SJSA1 (cell line): Measurements from ENCODE around the gene FHIT. TPM values are rescaled to one million over a fixed set of nuclear protein-coding genes. Genes with fewer than 3 reads are reported as not detected.

Experiments
- DNase-seq, 2 experiments: peaks; one replicate each; pipeline ENCODE4 v3.0.0-alpha.2; 2015 to 2020; ENCODE audit warnings: low spot score in 2 of 2, low read depth in 1 of 2
- H3K27ac ChIP-seq: fragments of 250-450 bp; sonication (Bioruptor Pico); 2 replicates; pipeline ENCODE4 v1.5.1; 2020; ENCODE audit warnings: mild to moderate bottlenecking, moderate library complexity
- H3K27me3 ChIP-seq: fragments of 250-450 bp; sonication (Bioruptor Pico); replicated peaks from 2 replicates; pipeline ENCODE4 v1.5.1; 2020; ENCODE audit warnings: mild to moderate bottlenecking, moderate library complexity
- H3K36me3 ChIP-seq: fragments of 250-450 bp; sonication (Bioruptor Pico); 2 replicates; pipeline ENCODE4 v1.5.1; 2020; ENCODE audit warnings: mild to moderate bottlenecking
- H3K4me1 ChIP-seq: fragments of 250-450 bp; sonication (Bioruptor Pico); replicated peaks from 2 replicates; pipeline ENCODE4 v1.6.1; 2021; ENCODE audit warnings: mild to moderate bottlenecking
- H3K4me3 ChIP-seq: fragments of 250-450 bp; sonication (Bioruptor Pico); 2 replicates; pipeline ENCODE4 v1.5.1; 2020; ENCODE audit warnings: mild to moderate bottlenecking
- H3K9me3 ChIP-seq: fragments of 250-450 bp; sonication (Bioruptor Pico); replicated peaks from 2 replicates; pipeline ENCODE4 v1.5.1; 2020; ENCODE audit warnings: mild to moderate bottlenecking
- total RNA-seq: library from RNA; depleted of rRNA; stranded (reverse); fragments of >200 nt; shearing (Covaris generic); gene quantifications from 2 replicates; pipeline ENCODE4 v1.2.3, GENCODE V29; 2014

FHIT gene
- total RNA-seq, 1 experiment from 2014 or later, result not detected

DNA sequence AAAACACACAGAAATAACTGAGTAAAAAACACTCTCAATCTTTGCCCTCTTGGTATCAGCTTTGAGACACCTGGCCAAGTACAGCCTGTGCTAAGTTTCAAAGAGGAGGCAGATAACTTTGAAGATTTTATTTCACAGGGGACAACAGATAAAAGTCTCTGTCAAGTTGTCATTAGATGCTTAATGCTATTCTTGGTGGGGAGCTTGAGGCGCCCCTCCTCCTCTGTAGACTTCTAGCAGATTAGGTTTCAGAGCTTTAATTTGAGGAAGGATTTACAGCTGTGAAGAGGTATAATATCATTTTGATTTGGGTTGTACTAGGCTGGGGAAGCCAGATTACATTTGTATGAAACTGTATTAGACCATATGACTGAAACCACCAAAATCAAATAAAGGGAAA lies 620.3 kb downstream of the FHIT start:
- Histone ChIP-seq H3K27ac (no peak overlapping the region), H3K9me3 (no peaks in the 10 kb centered on the region), H3K4me1 (no peaks in the 10 kb centered on the region), H3K36me3 (no peaks in the 10 kb centered on the region), H3K4me3 (no peak overlapping the region), H3K27me3 (no peaks in the 10 kb centered on the region)
- DNase-seq, result no peak

DNA sequence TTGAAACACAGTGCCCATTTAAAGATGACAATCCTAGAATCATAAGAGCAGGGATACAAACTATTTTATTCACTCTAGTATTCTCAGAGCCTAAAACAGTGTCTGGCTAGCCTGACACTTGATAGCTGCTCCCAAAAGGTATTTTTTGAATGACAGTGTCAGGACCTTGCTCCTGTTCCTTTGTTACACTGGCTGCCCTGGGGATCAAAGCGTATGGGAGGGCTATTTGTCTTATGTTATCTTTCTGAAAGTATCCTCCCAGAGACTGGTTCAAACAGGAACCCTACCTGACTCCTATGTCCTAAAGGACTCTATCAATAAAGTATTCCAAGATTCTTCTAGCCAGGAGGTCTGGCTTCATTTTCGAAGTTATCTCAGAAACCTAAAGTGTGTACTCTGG lies 621.4 kb downstream of the FHIT start:
- Histone ChIP-seq H3K27me3 (no peaks in the 10 kb centered on the region), H3K4me3 (no peak overlapping the region), H3K36me3 (no peaks in the 10 kb centered on the region), H3K27ac (no peak overlapping the region), H3K4me1 (no peaks in the 10 kb centered on the region), H3K9me3 (no peaks in the 10 kb centered on the region)
- no peak for DNase-seq

DNA sequence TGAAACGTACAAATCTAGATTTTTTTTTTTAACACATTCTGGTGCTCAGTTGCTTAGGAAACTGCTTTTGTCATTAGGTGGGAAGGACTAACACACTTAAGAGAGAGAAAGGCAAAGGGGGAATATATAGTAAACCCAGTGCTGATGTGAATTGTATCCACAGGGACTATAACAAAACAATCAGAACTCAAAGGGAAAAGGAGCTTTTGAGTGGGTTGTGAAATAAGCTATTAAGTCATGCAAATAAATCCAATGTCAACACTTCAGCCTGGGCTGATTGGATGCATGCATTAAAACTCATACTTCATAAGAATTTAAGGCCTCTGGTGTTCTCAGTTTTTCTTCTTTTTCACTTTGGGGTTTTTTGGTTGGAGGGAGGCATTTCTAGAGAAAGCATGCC lies 628.9 kb downstream of the FHIT start:
- Histone ChIP-seq H3K9me3 (no peaks in the 10 kb centered on the region), H3K36me3 (no peaks in the 10 kb centered on the region), H3K27me3 (no peaks in the 10 kb centered on the region), H3K27ac (no peak overlapping the region), H3K4me1 (no peaks in the 10 kb centered on the region), H3K4me3 (no peak overlapping the region)
- no peak for DNase-seq

DNA sequence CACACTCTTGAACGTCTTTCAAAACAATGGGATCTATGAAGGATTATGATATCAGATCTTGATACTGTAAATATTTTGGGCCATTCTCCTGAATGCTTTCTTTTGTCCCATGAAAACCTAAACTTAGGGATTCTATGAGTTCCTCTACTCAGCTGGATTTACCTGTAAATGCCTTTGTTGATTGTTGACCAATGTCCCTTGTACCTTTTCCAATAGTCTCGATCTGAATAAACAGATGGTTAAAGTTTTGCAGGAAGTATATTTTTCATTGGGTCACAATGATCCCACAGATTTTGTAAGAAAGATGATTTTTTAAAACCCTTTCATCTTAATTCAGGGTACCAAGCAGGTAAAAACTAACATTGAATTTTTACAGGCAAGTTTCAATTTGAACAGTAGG lies 634.1 kb downstream of the FHIT start:
- Histone ChIP-seq H3K27ac (no peak overlapping the region), H3K9me3 (no peaks in the 10 kb centered on the region), H3K36me3 (no peaks in the 10 kb centered on the region), H3K4me3 (no peak overlapping the region), H3K4me1 (no peaks in the 10 kb centered on the region), H3K27me3 (no peaks in the 10 kb centered on the region)
- DNase-seq, result no peak

DNA sequence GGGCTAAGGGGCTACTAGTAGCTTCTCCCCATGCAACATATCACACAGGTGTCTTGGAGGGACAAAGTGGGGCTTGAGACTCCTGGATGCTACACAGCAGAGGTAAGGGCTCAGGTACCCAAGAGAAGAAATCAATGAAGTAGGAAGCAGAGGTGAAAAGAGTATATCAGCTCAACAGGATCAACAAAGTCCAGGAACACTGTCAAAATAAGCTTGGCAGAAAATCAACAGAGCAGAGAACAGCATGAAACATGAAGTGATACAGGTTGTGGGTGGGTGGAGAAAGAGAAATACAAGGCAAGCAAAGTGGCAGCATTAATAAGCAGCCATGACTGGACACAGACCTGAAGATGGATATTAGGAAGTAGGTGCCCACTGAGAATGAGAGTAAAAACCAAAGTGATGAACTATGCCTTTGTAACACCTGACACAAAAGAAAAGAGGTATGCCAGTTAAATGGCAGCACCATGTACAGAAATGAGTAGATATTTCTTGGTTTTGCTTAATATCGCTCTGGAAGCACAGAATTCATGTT lies 637.4 kb downstream of the FHIT start:
- DNase-seq, result no peak
- Histone ChIP-seq H3K27me3 (no peaks in the 10 kb centered on the region), H3K4me3 (no peak overlapping the region), H3K4me1 (peaks cover 22% of the 10 kb centered on the region), H3K27ac (no peak overlapping the region), H3K36me3 (no peaks in the 10 kb centered on the region), H3K9me3 (no peaks in the 10 kb centered on the region)

DNA sequence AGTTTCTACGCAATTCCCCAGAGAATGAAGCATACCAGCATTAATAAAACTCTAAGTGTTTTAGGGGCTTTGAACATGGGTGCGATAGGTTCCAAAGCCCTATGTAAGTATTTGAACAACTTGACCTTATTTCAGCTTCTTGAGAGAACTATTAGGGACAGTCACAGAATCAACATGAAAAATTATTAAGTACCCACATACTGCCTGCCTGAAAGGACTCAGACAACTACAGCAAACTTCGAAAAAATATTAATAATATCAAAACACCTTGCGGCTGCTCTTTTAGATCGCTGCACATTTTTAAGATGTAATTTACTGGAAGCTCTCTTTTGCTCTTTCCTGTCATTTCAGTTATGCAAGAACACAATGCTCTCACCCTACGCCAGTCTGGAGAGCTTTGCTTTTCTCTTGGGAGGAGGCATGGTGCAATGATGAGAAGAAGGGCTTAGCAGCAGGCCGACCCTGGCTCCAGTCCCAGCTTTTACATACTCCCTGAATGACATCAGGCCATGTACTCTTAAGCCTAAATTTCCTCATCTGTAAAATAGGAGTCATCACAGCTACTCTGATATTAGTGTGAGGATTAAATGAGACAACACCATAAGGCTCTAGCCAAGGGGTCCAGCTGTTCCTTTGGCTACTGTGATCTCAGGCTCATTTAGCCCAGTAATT lies 640.7 kb downstream of the FHIT start:
- Histone ChIP-seq H3K27ac (no peak overlapping the region), H3K36me3 (no peaks in the 10 kb centered on the region), H3K4me3 (no peak overlapping the region), H3K4me1 (peaks cover 26% of the 10 kb centered on the region), H3K9me3 (no peaks in the 10 kb centered on the region), H3K27me3 (no peaks in the 10 kb centered on the region)
- no peak for DNase-seq

DNA sequence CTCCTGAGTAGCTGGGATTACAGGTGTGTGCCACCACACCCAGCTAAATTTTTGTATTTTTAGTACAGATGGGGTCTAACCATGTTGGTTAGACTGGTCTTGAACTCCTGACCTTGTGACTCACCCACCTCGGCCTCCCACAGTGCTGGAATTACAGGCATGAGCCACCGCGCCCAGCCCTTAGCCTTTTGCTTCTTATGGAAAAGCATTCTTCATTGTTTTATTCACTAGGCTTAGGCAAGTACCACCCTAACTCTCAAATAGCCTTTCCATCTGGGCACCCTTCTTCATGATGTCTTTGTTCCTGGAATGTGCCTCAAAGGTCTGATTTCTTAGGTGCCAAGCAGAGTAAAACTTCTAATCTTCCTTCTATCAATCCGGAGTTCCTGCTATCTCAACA lies 641.8 kb downstream of the FHIT start:
- Histone ChIP-seq H3K36me3 (no peaks in the 10 kb centered on the region), H3K4me3 (no peak overlapping the region), H3K27me3 (no peaks in the 10 kb centered on the region), H3K9me3 (no peaks in the 10 kb centered on the region), H3K27ac (no peak overlapping the region), H3K4me1 (peaks cover 26% of the 10 kb centered on the region)
- peak; percentile 59 to 76 for DNase-seq

DNA sequence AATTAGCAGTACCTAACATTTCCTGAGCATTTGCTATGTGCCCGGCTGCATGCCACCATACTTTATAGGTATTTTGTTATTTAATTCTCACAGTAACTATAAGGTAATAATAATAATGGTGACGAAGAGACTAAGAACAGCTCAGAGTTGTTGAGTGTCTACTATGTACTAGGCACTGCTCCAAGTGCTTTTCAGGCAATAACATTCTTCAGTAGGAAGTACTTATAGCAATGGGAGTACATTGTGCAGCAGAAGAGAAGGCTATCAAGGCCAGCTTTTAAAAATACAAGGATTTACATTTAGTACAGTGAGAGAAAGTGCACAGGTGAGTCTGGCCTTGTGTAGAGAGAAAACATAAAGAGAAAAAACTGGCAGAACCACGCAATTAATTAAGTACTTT lies 647.4 kb downstream of the FHIT start:
- H3K9me3 ChIP-seq, result no peaks in the 10 kb centered on the region
- H3K27ac ChIP-seq, result no peak overlapping the region
- no peaks in the 10 kb centered on the region for H3K36me3 ChIP-seq
- H3K4me3 ChIP-seq, result no peak overlapping the region
- peaks cover 12% of the 10 kb centered on the region for H3K4me1 ChIP-seq
- no peaks in the 10 kb centered on the region for H3K27me3 ChIP-seq
- DNase-seq, result no peak

DNA sequence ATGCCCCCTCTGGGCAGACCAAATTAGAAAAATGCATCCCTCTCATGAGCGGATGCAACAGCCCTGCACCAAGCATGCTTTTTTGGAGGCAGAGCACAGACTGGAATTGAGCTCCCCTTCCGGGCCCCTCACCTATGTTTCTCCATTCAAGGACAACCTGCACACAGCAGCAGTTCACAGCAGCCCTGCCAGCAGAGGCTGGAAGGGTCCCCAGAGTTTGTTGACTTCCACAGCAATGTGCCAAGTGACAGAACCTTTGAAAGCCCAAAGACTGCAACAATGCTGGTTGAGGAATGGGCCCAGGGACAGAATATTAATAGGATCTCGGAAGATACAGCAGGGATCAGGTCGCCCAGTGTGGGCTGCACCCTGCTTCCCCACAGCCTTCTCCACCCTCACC lies 650.4 kb downstream of the FHIT start:
- Histone ChIP-seq H3K27me3 (no peaks in the 10 kb centered on the region), H3K4me3 (no peak overlapping the region), H3K9me3 (no peaks in the 10 kb centered on the region), H3K4me1 (peaks cover 8% of the 10 kb centered on the region; the same call in 1 of the 2 replicates), H3K36me3 (no peaks in the 10 kb centered on the region), H3K27ac (no peak overlapping the region)
- DNase-seq, result no peak

DNA sequence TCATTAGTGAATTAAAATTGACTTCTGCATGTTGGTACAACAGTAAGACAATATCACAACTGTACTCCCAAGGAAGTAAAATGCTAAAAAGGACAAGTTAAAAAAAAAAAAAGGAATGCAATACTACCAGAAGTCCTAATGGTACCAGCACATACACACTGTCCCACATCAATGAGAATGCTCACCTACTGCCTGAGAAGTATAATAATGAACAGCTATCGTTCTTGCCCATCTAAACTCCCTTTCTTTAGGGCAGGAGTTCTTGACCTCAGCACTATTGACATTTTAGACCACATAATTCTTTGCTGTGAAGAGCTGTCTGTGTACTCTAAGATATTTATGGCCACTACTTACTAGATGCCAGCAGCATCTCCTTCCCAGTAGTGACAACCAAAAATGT lies 651.7 kb downstream of the FHIT start:
- H3K4me1 ChIP-seq, result peaks cover 8% of the 10 kb centered on the region; the same call in 1 of the 2 replicates
- no peaks in the 10 kb centered on the region for H3K9me3 ChIP-seq
- no peak for DNase-seq
- no peaks in the 10 kb centered on the region for H3K36me3 ChIP-seq
- H3K27me3 ChIP-seq, result no peaks in the 10 kb centered on the region
- no peak overlapping the region for H3K4me3 ChIP-seq
- H3K27ac ChIP-seq, result no peak overlapping the region

DNA sequence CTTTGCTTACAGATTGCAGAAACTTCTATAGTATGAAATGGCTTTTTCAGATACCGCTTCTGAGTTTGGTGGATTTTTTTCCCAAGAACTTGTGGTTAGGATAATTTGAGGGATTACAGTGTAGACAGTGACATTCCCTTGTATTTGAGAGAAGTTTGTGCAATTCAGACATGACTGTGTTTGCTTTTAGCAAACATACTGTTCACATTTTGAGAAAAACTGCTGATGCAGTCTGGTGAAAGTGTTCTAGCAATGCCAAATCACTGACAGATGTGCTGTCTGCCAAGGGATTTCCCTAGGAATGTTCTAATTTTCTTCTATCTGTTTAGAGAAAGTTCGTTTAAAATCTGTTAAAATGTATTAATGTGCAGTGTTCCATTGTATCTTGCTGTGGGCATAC lies 652.6 kb downstream of the FHIT start:
- H3K9me3 ChIP-seq, result no peaks in the 10 kb centered on the region
- no peak for DNase-seq
- H3K4me3 ChIP-seq, result no peak overlapping the region
- H3K4me1 ChIP-seq, result peaks cover 4% of the 10 kb centered on the region; the same call in 1 of the 2 replicates
- no peaks in the 10 kb centered on the region for H3K36me3 ChIP-seq
- no peaks in the 10 kb centered on the region for H3K27me3 ChIP-seq
- no peak overlapping the region for H3K27ac ChIP-seq

DNA sequence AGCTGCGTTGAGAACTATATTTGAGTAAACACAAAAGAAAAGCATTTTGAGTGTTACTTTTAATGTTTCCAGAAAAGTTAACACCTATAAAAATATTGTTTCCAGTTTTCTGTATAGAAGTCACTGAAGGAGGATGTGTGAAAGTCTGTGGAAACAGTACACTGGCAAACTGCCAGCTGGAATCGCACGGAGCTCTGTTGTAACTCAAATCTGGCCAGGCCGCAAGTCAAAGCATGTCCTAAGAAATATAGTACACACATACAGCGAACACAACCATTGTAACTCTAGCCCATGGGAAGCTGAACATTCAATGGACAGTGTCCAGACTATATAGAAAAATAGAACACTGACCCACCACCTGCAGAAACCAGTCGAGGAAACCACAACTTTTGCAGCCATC lies 657.2 kb downstream of the FHIT start:
- DNase-seq, result no peak
- no peak overlapping the region for H3K27ac ChIP-seq
- no peaks in the 10 kb centered on the region for H3K27me3 ChIP-seq
- H3K9me3 ChIP-seq, result no peaks in the 10 kb centered on the region
- no peak overlapping the region for H3K4me3 ChIP-seq
- peaks cover 5% of the 10 kb centered on the region for H3K4me1 ChIP-seq
- H3K36me3 ChIP-seq, result no peaks in the 10 kb centered on the region

DNA sequence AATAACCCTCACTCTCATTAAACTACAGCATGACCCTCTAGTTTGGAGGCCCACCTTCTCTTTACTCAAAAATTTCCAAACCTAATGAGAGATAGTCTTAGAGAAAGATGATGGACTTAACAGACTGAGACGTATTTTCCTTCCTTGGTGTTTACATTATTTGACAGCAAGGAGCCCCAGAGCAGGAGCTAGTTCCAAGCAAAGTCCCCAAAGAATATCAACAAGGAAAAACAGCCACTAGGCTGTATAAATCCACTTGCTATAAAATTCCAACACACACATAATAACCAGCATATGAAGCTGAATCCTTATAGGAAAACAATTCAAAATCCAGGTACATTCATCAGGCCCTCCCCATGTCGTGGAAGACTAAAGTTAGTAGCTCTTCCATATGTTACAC lies 660.0 kb downstream of the FHIT start:
- no peaks in the 10 kb centered on the region for H3K27me3 ChIP-seq
- DNase-seq, result no peak
- peaks cover 16% of the 10 kb centered on the region for H3K4me1 ChIP-seq
- no peaks in the 10 kb centered on the region for H3K9me3 ChIP-seq
- H3K36me3 ChIP-seq, result no peaks in the 10 kb centered on the region
- no peak overlapping the region for H3K27ac ChIP-seq
- no peak overlapping the region for H3K4me3 ChIP-seq

DNA sequence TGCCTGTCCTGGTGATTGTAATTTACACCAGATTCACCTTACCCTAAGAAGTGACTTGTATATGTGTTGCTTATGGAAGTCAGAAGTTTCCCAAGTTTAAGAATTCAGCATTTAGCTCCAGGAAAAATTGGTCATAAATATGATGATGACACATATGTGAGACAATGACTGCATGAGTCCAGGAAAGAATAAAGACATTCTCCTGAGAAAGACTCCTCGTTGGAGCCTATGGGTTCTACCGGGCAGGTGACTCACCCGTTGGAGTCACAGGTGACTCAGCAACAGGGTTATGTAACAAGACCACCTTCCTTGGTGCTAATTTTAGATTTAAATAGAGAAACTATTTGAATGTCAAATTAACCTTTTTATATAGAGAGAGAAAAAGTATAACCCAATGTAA lies 662.4 kb downstream of the FHIT start:
- H3K27me3 ChIP-seq, result no peaks in the 10 kb centered on the region
- H3K9me3 ChIP-seq, result no peaks in the 10 kb centered on the region
- peaks cover 32% of the 10 kb centered on the region for H3K4me1 ChIP-seq
- H3K4me3 ChIP-seq, result no peak overlapping the region
- no peaks in the 10 kb centered on the region for H3K36me3 ChIP-seq
- peak; percentile 28 to 54 for DNase-seq
- H3K27ac ChIP-seq, result peak overlapping the region; percentile 53

DNA sequence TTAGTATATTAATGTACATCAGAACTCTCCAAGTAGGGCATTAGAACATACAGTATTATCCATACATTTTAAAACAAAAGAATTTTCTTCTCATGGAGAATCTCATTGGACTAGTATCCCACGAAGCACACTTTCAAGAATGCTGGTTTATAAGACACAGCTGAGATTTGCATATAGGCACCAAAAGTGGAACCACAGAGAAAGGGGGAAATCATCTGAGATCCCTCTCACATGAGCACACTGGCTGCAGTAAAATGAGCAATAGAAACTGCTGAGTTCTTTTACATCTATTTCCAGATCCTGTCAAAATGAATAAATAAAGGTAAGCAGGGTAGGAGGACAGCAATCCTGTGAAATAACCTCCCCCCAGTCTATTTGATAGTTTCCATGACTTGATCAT lies 665.3 kb downstream of the FHIT start:
- no peak overlapping the region for H3K27ac ChIP-seq
- H3K4me3 ChIP-seq, result no peak overlapping the region
- DNase-seq, result no peak
- peaks cover 37% of the 10 kb centered on the region for H3K4me1 ChIP-seq
- H3K27me3 ChIP-seq, result no peaks in the 10 kb centered on the region
- H3K36me3 ChIP-seq, result no peaks in the 10 kb centered on the region
- H3K9me3 ChIP-seq, result no peaks in the 10 kb centered on the region
